GM12878 (cell line): ENCODE results near the gene PPP5C. TPM values are rescaled to one million over a fixed set of nuclear protein-coding genes. Genes with fewer than 3 reads are reported as not detected.

Experiments used
- ATAC-seq: fragments of 200-7000 bp; cut with Tn5 transposase; 3 replicates; pipeline ENCODE4 v1.9.1; 2020; ENCODE audit warnings: mild to moderate bottlenecking, moderate library complexity
- BruUV-seq: library from RNA; stranded (reverse); fragments of 400-500 nt; replicated peaks from 2 replicates; lab custom pipeline; 2021; lab: Mats Ljungman, UMichigan
- CTCF ChIA-PET: fragments of 300-600 bp; sonication (Branson Sonifier 250); formaldehyde crosslinking; extraction: SDS; loops from one replicate; lab custom pipeline; 2021; ENCODE audit warnings: inconsistent platforms; lab: Yijun Ruan, JAX
- POLR2A ChIA-PET: fragments of 350-600 bp; formaldehyde crosslinking; extraction: SDS; loops from one replicate; lab custom pipeline; 2021; ENCODE audit warnings: inconsistent platforms; lab: Charles Lee
- RAD21 ChIA-PET: fragments of 300-600 bp; sonication (Branson Sonifier 250); formaldehyde crosslinking; loops from one replicate; lab custom pipeline; 2023; ENCODE audit warnings: antibody characterized with exemption; ENCODE audit not compliant: unreplicated experiment; lab: Charles Lee
- SMC1A ChIA-PET: fragments of 300-600 bp; sonication (Branson Sonifier 250); formaldehyde crosslinking; loops from one replicate; lab custom pipeline; 2023; ENCODE audit not compliant: unreplicated experiment, uncharacterized antibody; lab: Charles Lee
- DNase-seq: peaks from one replicate; pipeline ENCODE4 v3.0.0-alpha.2; 2011; ENCODE audit warnings: low read depth, low spot score
- FAIRE-seq: peaks from 3 replicates; lab custom pipeline; 2011; peaks lifted over from hg19 to GRCh38; lab: Jason Lieb, UNC
- H2AFZ ChIP-seq: 2 replicates; pipeline ENCODE4 v1.6.0; 2011; ENCODE audit warnings: low read depth, low read length, control low read depth; ENCODE audit not compliant: control insufficient read depth
- H3K27ac ChIP-seq: 2 replicates; pipeline ENCODE4 v1.5.1; 2011; ENCODE audit warnings: control low read depth; ENCODE audit not compliant: control insufficient read depth, insufficient read depth
- H3K27me3 ChIP-seq, 2 experiments: replicated peaks in 1 of 2; 2 replicates each; pipeline versions ENCODE4 v1.6.0 to v1.6.1; 2011; ENCODE audit warnings: low read length in 1 of 2; ENCODE audit not compliant: control insufficient read depth in 2 of 2, insufficient read depth in 2 of 2
- H3K36me3 ChIP-seq, 2 experiments: 2 replicates each; pipeline ENCODE4 v1.5.1; 2011; ENCODE audit warnings: low read length in 1 of 2; ENCODE audit not compliant: control insufficient read depth in 2 of 2, insufficient read depth in 2 of 2
- H3K4me1 ChIP-seq: 2 replicates; pipeline ENCODE4 v1.6.1; 2011; ENCODE audit warnings: mild to moderate bottlenecking, low read length, moderate library complexity, mixed read lengths; ENCODE audit not compliant: control insufficient read depth, insufficient read depth
- H3K4me2 ChIP-seq: 2 replicates; pipeline ENCODE4 v1.6.0; 2011; ENCODE audit warnings: control low read depth; ENCODE audit not compliant: control insufficient read depth, insufficient read depth
- H3K4me3 ChIP-seq: fragments of 200-600 bp; sonication (generic); 2 replicates; pipeline ENCODE4 v1.5.1; 2016
- H3K79me2 ChIP-seq: 2 replicates; pipeline ENCODE4 v1.6.0; 2011; ENCODE audit warnings: low read length; ENCODE audit not compliant: control insufficient read depth, insufficient read depth
- H3K9ac ChIP-seq: 2 replicates; pipeline ENCODE4 v1.8.0; 2011; ENCODE audit warnings: low read length, control low read depth, mixed read lengths; ENCODE audit not compliant: control insufficient read depth, insufficient read depth
- H3K9me3 ChIP-seq: replicated peaks from 3 replicates; pipeline ENCODE4 v1.5.1; 2011; ENCODE audit warnings: mild to moderate bottlenecking, low read length; ENCODE audit not compliant: control insufficient read depth, insufficient read depth
- H4K20me1 ChIP-seq: 2 replicates; pipeline ENCODE4 v1.6.0; 2011; ENCODE audit not compliant: control insufficient read depth, insufficient read depth
- ASH2L ChIP-seq: fragments of 300-600, 200-600 bp; sonication (generic); IDR thresholded peaks from 2 replicates; pipeline ENCODE4 v1.6.1; 2017; ENCODE audit warnings: low read depth, mild to moderate bottlenecking, borderline replicate concordance
- ETV6 ChIP-seq, 2 experiments: fragments of 450-650 bp in 1 of 2; IDR thresholded peaks in 1 of 2; conservative IDR thresholded peaks in 1 of 2; 2 replicates each; pipeline ENCODE4 v1.6.1; 2014; ENCODE audit warnings: antibody characterized with exemption in 1 of 2, borderline replicate concordance in 1 of 2, low read depth in 1 of 2, mild to moderate bottlenecking in 1 of 2, moderate library complexity in 1 of 2
- SREBF1 ChIP-seq: IDR thresholded peaks from 2 replicates; pipeline ENCODE4 v1.6.1; 2012; ENCODE audit warnings: mild to moderate bottlenecking, low read length
- SUZ12 ChIP-seq: fragments of 200-600 bp; sonication (generic); IDR thresholded peaks from one replicate; pipeline ENCODE4 v1.6.1; 2018; ENCODE audit warnings: antibody characterized with exemption, mild to moderate bottlenecking; ENCODE audit not compliant: unreplicated experiment
- WGBS: methylation state at CpG from one replicate; pipeline ENCODE4 v1.1.6; 2016; ENCODE audit warnings: low lambda C conversion rate; ENCODE audit not compliant: insufficient replicate concordance, insufficient coverage; ENCODE audit errors: missing lambda C conversion rate; 5-methylcytosine and 5-hydroxymethylcytosine counted together
- in situ Hi-C: fragments of 300-500 bp; cut with MboI; formaldehyde crosslinking; loops from 9 replicates; pipeline ENCODE4 v1.14.3; 2018; ENCODE audit warnings: mixed read lengths
- intact Hi-C: fragments of 100-400 bp; cut with micrococcal nuclease; formaldehyde crosslinking; loops from one replicate; pipeline ENCODE4 v1.14.2; 2022; ENCODE audit not compliant: unreplicated experiment
- polyA plus RNA-seq, 11 experiments: library from polyadenylated mRNA; depleted of rRNA in 4 of 11; unstranded in 6 of 11; stranded (reverse) in 5 of 11; fragments of >200 nt; fragmentation: Nextera tagmentation in 4 of 11; fragmentation: Illumina TruSeq in 1 of 11; extraction: Ambion mirVana in 4 of 11; extraction: Trizol in 1 of 11; gene quantifications; 1 replicate in 1 of 11; 2 replicates in 10 of 11; pipeline versions ENCODE4 v1.2.1 to v1.2.3, GENCODE V29; 2011 to 2016; ENCODE audit warnings: inconsistent platforms in 2 of 11, missing spikeins in 2 of 11, low read depth in 1 of 11
- total RNA-seq, 4 experiments: library from RNA; depleted of rRNA in 3 of 4; stranded (reverse); fragments of >200 nt in 3 of 4; fragmentation: Illumina TruSeq in 1 of 4; extraction: Trizol in 1 of 4; gene quantifications; 2 replicates each; pipeline versions ENCODE4 v1.2.1 to v1.2.3, GENCODE V29; 2013 to 2021
- TF ChIP-seq, protein P1 (sequence below): IDR thresholded peaks from 2 replicates; pipeline ENCODE4 v1.6.1; 2011; ENCODE audit warnings: mild to moderate bottlenecking, low read depth, low read length, moderate library complexity; ENCODE audit not compliant: insufficient replicate concordance
- TF ChIP-seq, protein P2 (sequence below): fragments of 450-650 bp; IDR thresholded peaks from 2 replicates; pipeline ENCODE4 v1.6.1; 2016; ENCODE audit warnings: mild to moderate bottlenecking

The PPP5C gene
- total and polyA plus RNA-seq, 10 of the 15 experiments (the other 5 are each of a cell fraction or from before 2014, with no cell fraction given), result 1.1 to 154 (median 94.5) TPM

DNA sequence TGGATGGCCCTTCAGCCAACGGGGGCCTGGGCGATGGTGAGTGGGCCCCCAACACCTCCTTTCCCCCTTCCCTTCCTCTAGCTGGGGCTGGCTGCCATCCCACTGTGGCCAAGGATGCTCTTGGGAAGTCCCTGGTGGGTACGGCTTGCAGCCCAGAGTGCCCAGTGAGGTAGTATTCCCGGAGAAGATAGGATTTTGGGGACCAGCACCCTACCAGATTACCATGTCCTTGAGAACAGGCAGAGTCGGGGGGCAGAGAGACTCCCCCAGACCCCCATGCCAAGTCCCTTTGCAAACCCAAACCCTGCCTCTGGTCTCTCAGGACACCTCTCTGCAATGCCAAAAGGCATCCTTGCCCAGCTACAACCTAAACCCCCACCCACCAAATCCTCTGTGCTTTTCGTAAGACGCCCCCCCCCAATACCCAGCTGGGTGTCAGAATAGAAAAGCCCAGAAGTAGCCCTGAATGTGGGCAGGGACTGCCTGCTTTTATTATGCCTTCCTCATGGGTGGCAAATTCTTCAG lies 48.3 kb upstream of the PPP5C start:
- no peak for FAIRE-seq
- WGBS, result 11% methylated on average over 7 of the region's 7 CpGs

More for the DNA sequence above, 48.3 kb upstream of the PPP5C start:
- Histone ChIP-seq H3K27ac (no peak overlapping the region), H3K9me3 (no peaks in the 10 kb centered on the region), H2AFZ (no peak overlapping the region), H3K4me1 (no peaks in the 10 kb centered on the region), H3K27me3 (no peaks in the 10 kb centered on the region; a peak in 1 of 4 replicates), H3K4me3 (no peak overlapping the region), H3K9ac (no peak overlapping the region), H3K36me3 (no peaks in the 10 kb centered on the region), H3K79me2 (no peaks in the 10 kb centered on the region), H4K20me1 (no peaks in the 10 kb centered on the region), H3K4me2 (no peak overlapping the region)
- RAD21 ChIA-PET, result no interaction called here
- DNase-seq (no peak), ATAC-seq (no peak)
- CTCF ChIA-PET, result no interaction called here
- in situ Hi-C loops, result no loop called here
- BruUV-seq, result no TSS peak
- TF ChIP-seq ASH2L (no peak), ETV6 (conservative IDR thresholded peaks at IDR 0.05 in 1 of 2, IDR thresholded peaks at IDR 0.05 in 1 of 2; ENCODE audit: borderline replicate concordance in 1 of 2, low read depth in 1 of 2) (no peak), SREBF1 (no peak), SUZ12 (no peak)
- TF ChIP-seq, protein P1, sequence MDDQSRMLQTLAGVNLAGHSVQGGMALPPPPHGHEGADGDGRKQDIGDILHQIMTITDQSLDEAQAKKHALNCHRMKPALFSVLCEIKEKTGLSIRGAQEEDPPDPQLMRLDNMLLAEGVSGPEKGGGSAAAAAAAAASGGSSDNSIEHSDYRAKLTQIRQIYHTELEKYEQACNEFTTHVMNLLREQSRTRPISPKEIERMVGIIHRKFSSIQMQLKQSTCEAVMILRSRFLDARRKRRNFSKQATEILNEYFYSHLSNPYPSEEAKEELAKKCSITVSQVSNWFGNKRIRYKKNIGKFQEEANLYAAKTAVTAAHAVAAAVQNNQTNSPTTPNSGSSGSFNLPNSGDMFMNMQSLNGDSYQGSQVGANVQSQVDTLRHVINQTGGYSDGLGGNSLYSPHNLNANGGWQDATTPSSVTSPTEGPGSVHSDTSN, result no peak
- TF ChIP-seq, protein P2, sequence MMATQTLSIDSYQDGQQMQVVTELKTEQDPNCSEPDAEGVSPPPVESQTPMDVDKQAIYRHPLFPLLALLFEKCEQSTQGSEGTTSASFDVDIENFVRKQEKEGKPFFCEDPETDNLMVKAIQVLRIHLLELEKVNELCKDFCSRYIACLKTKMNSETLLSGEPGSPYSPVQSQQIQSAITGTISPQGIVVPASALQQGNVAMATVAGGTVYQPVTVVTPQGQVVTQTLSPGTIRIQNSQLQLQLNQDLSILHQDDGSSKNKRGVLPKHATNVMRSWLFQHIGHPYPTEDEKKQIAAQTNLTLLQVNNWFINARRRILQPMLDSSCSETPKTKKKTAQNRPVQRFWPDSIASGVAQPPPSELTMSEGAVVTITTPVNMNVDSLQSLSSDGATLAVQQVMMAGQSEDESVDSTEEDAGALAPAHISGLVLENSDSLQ, result no peak
- SMC1A ChIA-PET, result no interaction called here
- POLR2A ChIA-PET, result no interaction called here
- intact Hi-C loops, result no loop called here
